ENCODE results near the gene PLXNA2. TPM values are rescaled to one million over a fixed set of nuclear protein-coding genes. Genes with fewer than 3 reads are reported as not detected.
A peak's percentile ranks its signal among the peaks of the same experiment; 100 is the strongest.

Gene PLXNA2
- total RNA-seq, 1 donor from 2014 or later = 1.7 TPM

- no peak overlapping the region for H3K4me3 Mint-ChIP-seq
- H3K4me1 Mint-ChIP-seq = peaks cover 63% of the 10 kb centered on the region
- H3K36me3 ChIP-seq = no peaks in the 10 kb centered on the region
- no peak overlapping the region for H3K9ac ChIP-seq
- H3K9me3 ChIP-seq (ENCODE audit: low read depth) = no peaks in the 10 kb centered on the region
- no peaks in the 10 kb centered on the region for H3K79me2 ChIP-seq (ENCODE audit: low read depth)
- no peaks in the 10 kb centered on the region for H3K9me3 Mint-ChIP-seq
- H4K20me1 ChIP-seq (ENCODE audit: low read depth) = no peaks in the 10 kb centered on the region
- H3K27ac Mint-ChIP-seq = no peak overlapping the region
- H3K4me3 ChIP-seq = no peak overlapping the region
- TF ChIP-seq EZH2phosphoT487 (IDR thresholded peaks at IDR 0.05) = no peak
- no peak for TF ChIP-seq EZH2 (IDR thresholded peaks at IDR 0.05)
- TF ChIP-seq CTCF (IDR thresholded peaks at IDR 0.05) = peak; percentile 41
- peak; percentile 49 for DNase-seq (ENCODE audit: low spot score)
- H2AFZ ChIP-seq (replicated peaks) = no peak overlapping the region
- H3K4me1 ChIP-seq = peaks cover 43% of the 10 kb centered on the region
- peak overlapping the region; percentile 44 for H3K4me2 ChIP-seq
- H3K27me3 Mint-ChIP-seq (ENCODE audit: insufficient read depth, low read depth) = peaks cover 7% of the 10 kb centered on the region
- peaks cover 4% of the 10 kb centered on the region for H3K27me3 ChIP-seq
- no peaks in the 10 kb centered on the region for H3K36me3 Mint-ChIP-seq
- no peak overlapping the region for H3K27ac ChIP-seq
- peaks cover 5% of the 10 kb centered on the region for H3F3A ChIP-seq (ENCODE audit: low read depth)
Measured at GRCh38 chr1:208251911-208252835, 8.0 kb upstream of the PLXNA2 start.

GRCh38 chr1:208251015-208251414, 6.8 kb upstream of the PLXNA2 start:
- H3K36me3 Mint-ChIP-seq = no peaks in the 10 kb centered on the region
- no peaks in the 10 kb centered on the region for H3K9me3 Mint-ChIP-seq
- no peak overlapping the region for H3K4me3 Mint-ChIP-seq
- H3K4me3 ChIP-seq = no peak overlapping the region
- no peak overlapping the region for H3K27ac Mint-ChIP-seq
- TF ChIP-seq EZH2 (IDR thresholded peaks at IDR 0.05) = no peak
- no peak for TF ChIP-seq EZH2phosphoT487 (IDR thresholded peaks at IDR 0.05)
- no peak for TF ChIP-seq CTCF (IDR thresholded peaks at IDR 0.05)
- H3K79me2 ChIP-seq (ENCODE audit: low read depth) = no peaks in the 10 kb centered on the region
- no peak overlapping the region for H3K27ac ChIP-seq
- H3K4me1 ChIP-seq = peaks cover 43% of the 10 kb centered on the region
- H4K20me1 ChIP-seq (ENCODE audit: low read depth) = no peaks in the 10 kb centered on the region
- no peak for DNase-seq (ENCODE audit: low spot score)
- no peaks in the 10 kb centered on the region for H3K9me3 ChIP-seq (ENCODE audit: low read depth)
- H3K27me3 ChIP-seq = peaks cover 4% of the 10 kb centered on the region
- H3K9ac ChIP-seq = no peak overlapping the region
- H2AFZ ChIP-seq (replicated peaks) = no peak overlapping the region
- H3F3A ChIP-seq (ENCODE audit: low read depth) = peaks cover 5% of the 10 kb centered on the region
- no peaks in the 10 kb centered on the region for H3K36me3 ChIP-seq
- no peak overlapping the region for H3K4me2 ChIP-seq
- peaks cover 12% of the 10 kb centered on the region for H3K27me3 Mint-ChIP-seq (ENCODE audit: insufficient read depth, low read depth)
- peaks cover 53% of the 10 kb centered on the region for H3K4me1 Mint-ChIP-seq

GRCh38 chr1:208250613-208251012, 6.4 kb upstream of the PLXNA2 start:
- no peaks in the 10 kb centered on the region for H3K36me3 ChIP-seq
- Mint-ChIP-seq H3K36me3 (no peaks in the 10 kb centered on the region), H3K27me3 (ENCODE audit: insufficient read depth, low read depth) (peaks cover 12% of the 10 kb centered on the region), H3K9me3 (no peaks in the 10 kb centered on the region), H3K27ac (no peak overlapping the region), H3K4me3 (no peak overlapping the region), H3K4me1 (peaks cover 52% of the 10 kb centered on the region)
- peaks cover 4% of the 10 kb centered on the region for H3K27me3 ChIP-seq
- H4K20me1 ChIP-seq (ENCODE audit: low read depth) = no peaks in the 10 kb centered on the region
- peaks cover 5% of the 10 kb centered on the region for H3F3A ChIP-seq (ENCODE audit: low read depth)
- no peaks in the 10 kb centered on the region for H3K9me3 ChIP-seq (ENCODE audit: low read depth)
- H3K4me2 ChIP-seq = no peak overlapping the region
- DNase-seq (ENCODE audit: low spot score) = no peak
- no peak overlapping the region for H3K27ac ChIP-seq
- no peaks in the 10 kb centered on the region for H3K79me2 ChIP-seq (ENCODE audit: low read depth)
- no peak overlapping the region for H3K9ac ChIP-seq
- H3K4me3 ChIP-seq = no peak overlapping the region
- no peak for TF ChIP-seq EZH2phosphoT487 (IDR thresholded peaks at IDR 0.05)
- TF ChIP-seq EZH2 (IDR thresholded peaks at IDR 0.05) = no peak
- no peak for TF ChIP-seq CTCF (IDR thresholded peaks at IDR 0.05)
- H3K4me1 ChIP-seq = peaks cover 43% of the 10 kb centered on the region
- H2AFZ ChIP-seq (replicated peaks) = no peak overlapping the region
